Panc1 (cell line): ENCODE measurements around the gene TRIL. TPM values are rescaled to one million over a fixed set of nuclear protein-coding genes. Genes with fewer than 3 reads are reported as not detected.

Experiments used
- ATAC-seq: fragments of 200-7000 bp; cut with Tn5 transposase; 2 replicates; pipeline ENCODE4 v1.9.1; 2020; ENCODE audit warnings: mild to moderate bottlenecking, moderate library complexity
- BruUV-seq: library from RNA; stranded (reverse); fragments of 400-500 nt; replicated peaks from 2 replicates; lab custom pipeline; 2021; lab: Mats Ljungman, UMichigan
- CTCF ChIA-PET: fragments of 300-600 bp; sonication (Branson Sonifier 250); formaldehyde crosslinking; loops from one replicate; lab custom pipeline; 2022; ENCODE audit warnings: antibody characterized with exemption; lab: Charles Lee
- POLR2A ChIA-PET: fragments of 300-600 bp; sonication (Branson Sonifier 250); formaldehyde crosslinking; loops from one replicate; lab custom pipeline; 2022; ENCODE audit warnings: antibody characterized with exemption; lab: Charles Lee
- DNase-seq: peaks from one replicate; pipeline ENCODE4 v3.0.0-alpha.2; 2010; ENCODE audit warnings: low read depth, low spot score
- H3K27ac ChIP-seq: 2 replicates; pipeline ENCODE4 v1.5.1; 2011; ENCODE audit warnings: mild to moderate bottlenecking, low read length, inconsistent platforms
- H3K27me3 ChIP-seq: fragments of 200-500 bp; sonication (Bioruptor generic); 2 replicates; pipeline ENCODE4 v1.6.0; 2014; ENCODE audit warnings: low read length, inconsistent platforms; ENCODE audit not compliant: control insufficient read depth, insufficient read depth
- H3K36me3 ChIP-seq: fragments of 200-500 bp; sonication (Bioruptor generic); 2 replicates; pipeline ENCODE4 v1.5.1; 2014; ENCODE audit warnings: inconsistent platforms, mild to moderate bottlenecking, low read length, moderate library complexity; ENCODE audit not compliant: control insufficient read depth, insufficient read depth
- H3K4me1 ChIP-seq: 2 replicates; pipeline ENCODE4 v1.5.1; 2011; ENCODE audit warnings: inconsistent platforms, mild to moderate bottlenecking, low read length, moderate library complexity; ENCODE audit not compliant: control insufficient read depth, insufficient read depth
- H3K4me3 ChIP-seq, 2 experiments: 2 replicates each; pipeline ENCODE4 v1.5.1; 2011 to 2012; ENCODE audit warnings: low read depth in 2 of 2, low read length in 2 of 2, mild to moderate bottlenecking in 2 of 2, inconsistent platforms in 1 of 2, moderate library complexity in 1 of 2
- H3K9me3 ChIP-seq: fragments of 200-500 bp; sonication (Bioruptor generic); 2 replicates; pipeline ENCODE4 v1.5.1; 2014; ENCODE audit warnings: low read depth, mild to moderate bottlenecking, inconsistent platforms, low read length, moderate library complexity; ENCODE audit not compliant: control insufficient read depth, insufficient read depth
- POLR2AphosphoS5 ChIP-seq: IDR thresholded peaks from 2 replicates; pipeline ENCODE4 v1.6.1; 2012; ENCODE audit warnings: mild to moderate bottlenecking, low read depth, low read length, moderate library complexity
- SIN3A ChIP-seq: IDR thresholded peaks from 2 replicates; pipeline ENCODE4 v1.6.1; 2012; ENCODE audit warnings: low read depth, mild to moderate bottlenecking, low read length, moderate library complexity, borderline replicate concordance; ENCODE audit not compliant: insufficient read depth
- TCF7L2 ChIP-seq: IDR thresholded peaks from 2 replicates; pipeline ENCODE4 v1.6.1; 2011; ENCODE audit warnings: mild to moderate bottlenecking, low read depth, low read length, inconsistent platforms
- in situ Hi-C: cut with HindIII; loops from 2 replicates; pipeline ENCODE4 v1.10.0; 2016; ENCODE audit warnings: low sequenced_read_pairs, low pct_unique_long_range_greater_than_20kb
- intact Hi-C: fragments of 100-400 bp; cut with micrococcal nuclease; formaldehyde crosslinking; loops from one replicate; pipeline ENCODE4 v1.10.0; 2022; ENCODE audit not compliant: unreplicated experiment
- total RNA-seq: library from RNA; stranded (reverse); gene quantifications from one replicate; pipeline ENCODE4 v1.2.1, GENCODE V29; 2021; ENCODE audit not compliant: unreplicated experiment
- TF ChIP-seq, protein P1 (sequence below), 2 experiments: IDR thresholded peaks; 2 replicates each; pipeline ENCODE4 v1.6.1; 2011 to 2012; ENCODE audit warnings: low read depth in 2 of 2, control low read depth in 1 of 2, low read length in 1 of 2, mild to moderate bottlenecking in 1 of 2, moderate library complexity in 1 of 2; ENCODE audit not compliant: insufficient read depth in 1 of 2
- TF ChIP-seq, protein P2 (sequence below): fragments of 450-650 bp; IDR thresholded peaks from 2 replicates; pipeline ENCODE4 v1.5.1; 2017; ENCODE audit warnings: mild to moderate bottlenecking

TRIL gene
- total RNA-seq, 1 experiment from 2014 or later, result not detected

GRCh38 chr7:28986028-28986764, 28.1 kb upstream of the TRIL start:
- TF ChIP-seq SIN3A (no peak), TCF7L2 (no peak), POLR2AphosphoS5 (no peak)
- TF ChIP-seq, protein P1, sequence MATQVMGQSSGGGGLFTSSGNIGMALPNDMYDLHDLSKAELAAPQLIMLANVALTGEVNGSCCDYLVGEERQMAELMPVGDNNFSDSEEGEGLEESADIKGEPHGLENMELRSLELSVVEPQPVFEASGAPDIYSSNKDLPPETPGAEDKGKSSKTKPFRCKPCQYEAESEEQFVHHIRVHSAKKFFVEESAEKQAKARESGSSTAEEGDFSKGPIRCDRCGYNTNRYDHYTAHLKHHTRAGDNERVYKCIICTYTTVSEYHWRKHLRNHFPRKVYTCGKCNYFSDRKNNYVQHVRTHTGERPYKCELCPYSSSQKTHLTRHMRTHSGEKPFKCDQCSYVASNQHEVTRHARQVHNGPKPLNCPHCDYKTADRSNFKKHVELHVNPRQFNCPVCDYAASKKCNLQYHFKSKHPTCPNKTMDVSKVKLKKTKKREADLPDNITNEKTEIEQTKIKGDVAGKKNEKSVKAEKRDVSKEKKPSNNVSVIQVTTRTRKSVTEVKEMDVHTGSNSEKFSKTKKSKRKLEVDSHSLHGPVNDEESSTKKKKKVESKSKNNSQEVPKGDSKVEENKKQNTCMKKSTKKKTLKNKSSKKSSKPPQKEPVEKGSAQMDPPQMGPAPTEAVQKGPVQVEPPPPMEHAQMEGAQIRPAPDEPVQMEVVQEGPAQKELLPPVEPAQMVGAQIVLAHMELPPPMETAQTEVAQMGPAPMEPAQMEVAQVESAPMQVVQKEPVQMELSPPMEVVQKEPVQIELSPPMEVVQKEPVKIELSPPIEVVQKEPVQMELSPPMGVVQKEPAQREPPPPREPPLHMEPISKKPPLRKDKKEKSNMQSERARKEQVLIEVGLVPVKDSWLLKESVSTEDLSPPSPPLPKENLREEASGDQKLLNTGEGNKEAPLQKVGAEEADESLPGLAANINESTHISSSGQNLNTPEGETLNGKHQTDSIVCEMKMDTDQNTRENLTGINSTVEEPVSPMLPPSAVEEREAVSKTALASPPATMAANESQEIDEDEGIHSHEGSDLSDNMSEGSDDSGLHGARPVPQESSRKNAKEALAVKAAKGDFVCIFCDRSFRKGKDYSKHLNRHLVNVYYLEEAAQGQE (IDR thresholded peaks at IDR 0.05; ENCODE audit: insufficient read depth in 1 of 2, low read depth in 2 of 2, low read length in 1 of 2), result no peak
- TF ChIP-seq, protein P2, sequence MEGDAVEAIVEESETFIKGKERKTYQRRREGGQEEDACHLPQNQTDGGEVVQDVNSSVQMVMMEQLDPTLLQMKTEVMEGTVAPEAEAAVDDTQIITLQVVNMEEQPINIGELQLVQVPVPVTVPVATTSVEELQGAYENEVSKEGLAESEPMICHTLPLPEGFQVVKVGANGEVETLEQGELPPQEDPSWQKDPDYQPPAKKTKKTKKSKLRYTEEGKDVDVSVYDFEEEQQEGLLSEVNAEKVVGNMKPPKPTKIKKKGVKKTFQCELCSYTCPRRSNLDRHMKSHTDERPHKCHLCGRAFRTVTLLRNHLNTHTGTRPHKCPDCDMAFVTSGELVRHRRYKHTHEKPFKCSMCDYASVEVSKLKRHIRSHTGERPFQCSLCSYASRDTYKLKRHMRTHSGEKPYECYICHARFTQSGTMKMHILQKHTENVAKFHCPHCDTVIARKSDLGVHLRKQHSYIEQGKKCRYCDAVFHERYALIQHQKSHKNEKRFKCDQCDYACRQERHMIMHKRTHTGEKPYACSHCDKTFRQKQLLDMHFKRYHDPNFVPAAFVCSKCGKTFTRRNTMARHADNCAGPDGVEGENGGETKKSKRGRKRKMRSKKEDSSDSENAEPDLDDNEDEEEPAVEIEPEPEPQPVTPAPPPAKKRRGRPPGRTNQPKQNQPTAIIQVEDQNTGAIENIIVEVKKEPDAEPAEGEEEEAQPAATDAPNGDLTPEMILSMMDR, result no peak
- intact Hi-C loops (no loop called here), in situ Hi-C loops (no loop called here)
- ChIA-PET POLR2A (no interaction called here), CTCF (no interaction called here)
- Histone ChIP-seq H3K9me3 (no peaks in the 10 kb centered on the region), H3K27ac (no peak overlapping the region), H3K4me3 (no peak overlapping the region), H3K4me1 (no peaks in the 10 kb centered on the region), H3K27me3 (no peaks in the 10 kb centered on the region), H3K36me3 (no peaks in the 10 kb centered on the region)
- no TSS peak for BruUV-seq
- no peak for DNase-seq
- ATAC-seq, result no peak

DNA sequence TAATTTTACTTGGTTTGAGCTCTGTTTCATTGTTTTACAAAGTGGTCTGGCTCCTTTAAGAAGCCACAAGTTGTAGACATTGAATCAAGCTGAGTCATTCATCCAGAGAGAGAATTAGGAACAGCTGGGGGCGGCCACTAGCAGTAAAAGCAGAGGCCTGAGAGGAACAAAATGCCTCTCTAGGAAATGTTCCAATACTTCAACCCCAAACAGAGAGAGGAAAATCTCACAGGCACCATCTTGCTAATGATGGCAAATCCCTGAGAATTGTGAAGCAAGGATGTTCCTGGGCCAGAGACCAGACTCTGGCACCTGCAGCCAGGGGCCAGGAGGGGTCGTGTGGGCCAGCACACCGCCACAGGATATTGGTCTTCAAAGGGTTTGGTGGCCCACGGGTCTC, 26.5 kb upstream of the TRIL start:
- in situ Hi-C loops, result no loop called here
- no peak for DNase-seq
- no peak for ATAC-seq
- POLR2A ChIA-PET, result no interaction called here
- no TSS peak for BruUV-seq
- Histone ChIP-seq H3K9me3 (no peaks in the 10 kb centered on the region), H3K27me3 (no peaks in the 10 kb centered on the region), H3K36me3 (no peaks in the 10 kb centered on the region), H3K4me3 (no peak overlapping the region), H3K27ac (no peak overlapping the region), H3K4me1 (no peaks in the 10 kb centered on the region)
- intact Hi-C loops, result no loop called here
- TF ChIP-seq POLR2AphosphoS5 (no peak), SIN3A (no peak), TCF7L2 (no peak)
- TF ChIP-seq, protein P1 (IDR thresholded peaks at IDR 0.05; ENCODE audit: insufficient read depth in 1 of 2, low read depth in 2 of 2, low read length in 1 of 2), result no peak
- TF ChIP-seq, protein P2, result no peak
- CTCF ChIA-PET, result no interaction called here
